Activated T-helper 17 cell treated with anti-CD3 and anti-CD28 coated beads, Interleukin-2, amount 50 U/mL, for 72 hours (primary cell): Measurements from ENCODE around the gene RARB. TPM values are rescaled to one million over a fixed set of nuclear protein-coding genes. Genes with fewer than 3 reads are reported as not detected.

Experiments
- ATAC-seq: fragments of 150-1000 bp; cut with Tn5 transposase; replicated peaks from 2 replicates; pipeline ENCODE4 v1.10.0; 2021; ENCODE audit warnings: mild to moderate bottlenecking, moderate library complexity
- H3K27ac Mint-ChIP-seq: one replicate; pipeline ENCODE4 v1.8.0; 2022; ENCODE audit warnings: mixed read lengths
- H3K27me3 Mint-ChIP-seq: one replicate; pipeline ENCODE4 v1.8.0; 2022; ENCODE audit warnings: mixed read lengths
- H3K36me3 Mint-ChIP-seq: one replicate; pipeline ENCODE4 v1.8.0; 2022; ENCODE audit warnings: low read depth, mild to moderate bottlenecking, mixed read lengths
- H3K4me1 Mint-ChIP-seq: one replicate; pipeline ENCODE4 v1.8.0; 2022; ENCODE audit warnings: mixed read lengths
- H3K4me3 Mint-ChIP-seq: one replicate; pipeline ENCODE4 v1.8.0; 2022; ENCODE audit warnings: mild to moderate bottlenecking, mixed read lengths
- H3K9me3 Mint-ChIP-seq: one replicate; pipeline ENCODE4 v1.8.0; 2022; ENCODE audit warnings: mixed read lengths
- total RNA-seq, 2 donors: library from RNA; stranded (reverse); gene quantifications; one replicate each; pipeline ENCODE4 v1.2.3, GENCODE V29; 2022

RARB gene
- total RNA-seq, 2 donors from 2014 or later = not detected

GRCh38 chr3:25508433-25508832, 80.4 kb downstream of the RARB start:
- Mint-ChIP-seq H3K27me3 (peaks cover 8% of the 10 kb centered on the region), H3K4me3 (no peak overlapping the region), H3K9me3 (no peaks in the 10 kb centered on the region), H3K4me1 (no peaks in the 10 kb centered on the region), H3K36me3 (no peaks in the 10 kb centered on the region), H3K27ac (no peak overlapping the region)
- no peak for ATAC-seq

GRCh38 chr3:25508901-25509300, 80.8 kb downstream of the RARB start:
- ATAC-seq = no peak
- no peaks in the 10 kb centered on the region for H3K36me3 Mint-ChIP-seq
- no peaks in the 10 kb centered on the region for H3K9me3 Mint-ChIP-seq
- no peak overlapping the region for H3K27ac Mint-ChIP-seq
- peaks cover 5% of the 10 kb centered on the region for H3K27me3 Mint-ChIP-seq
- H3K4me1 Mint-ChIP-seq = no peaks in the 10 kb centered on the region
- H3K4me3 Mint-ChIP-seq = no peak overlapping the region

GRCh38 chr3:25510797-25511196, 82.7 kb downstream of the RARB start:
- ATAC-seq = no peak
- Mint-ChIP-seq H3K27ac (no peak overlapping the region), H3K36me3 (no peaks in the 10 kb centered on the region), H3K4me1 (no peaks in the 10 kb centered on the region), H3K9me3 (no peaks in the 10 kb centered on the region), H3K4me3 (no peak overlapping the region), H3K27me3 (peaks cover 5% of the 10 kb centered on the region)

- no peaks in the 10 kb centered on the region for H3K36me3 Mint-ChIP-seq
- H3K4me1 Mint-ChIP-seq = no peaks in the 10 kb centered on the region
- ATAC-seq = no peak
- no peak overlapping the region for H3K4me3 Mint-ChIP-seq
- no peaks in the 10 kb centered on the region for H3K9me3 Mint-ChIP-seq
- no peak overlapping the region for H3K27ac Mint-ChIP-seq
- H3K27me3 Mint-ChIP-seq = peaks cover 5% of the 10 kb centered on the region
These were observed 84.1 kb downstream of the RARB start for GRCh38 chr3:25511972-25512721.

- Mint-ChIP-seq H3K27ac (no peak overlapping the region), H3K36me3 (no peaks in the 10 kb centered on the region), H3K4me1 (no peaks in the 10 kb centered on the region), H3K27me3 (peaks cover 5% of the 10 kb centered on the region), H3K9me3 (no peaks in the 10 kb centered on the region), H3K4me3 (no peak overlapping the region)
- ATAC-seq = no peak
These were observed 85.7 kb downstream of the RARB start for GRCh38 chr3:25513642-25514266.

GRCh38 chr3:25515171-25515570, 87.1 kb downstream of the RARB start:
- H3K27me3 Mint-ChIP-seq = peaks cover 5% of the 10 kb centered on the region
- ATAC-seq = no peak

GRCh38 chr3:25520926-25521559, 93.0 kb downstream of the RARB start:
- no peak for ATAC-seq
- no peaks in the 10 kb centered on the region for H3K4me1 Mint-ChIP-seq
- no peaks in the 10 kb centered on the region for H3K36me3 Mint-ChIP-seq

More at GRCh38 chr3:25515171-25515570, 87.1 kb downstream of the RARB start:
- no peak overlapping the region for H3K27ac Mint-ChIP-seq
- H3K4me3 Mint-ChIP-seq = no peak overlapping the region
- no peaks in the 10 kb centered on the region for H3K9me3 Mint-ChIP-seq
- no peaks in the 10 kb centered on the region for H3K36me3 Mint-ChIP-seq
- H3K4me1 Mint-ChIP-seq = no peaks in the 10 kb centered on the region

GRCh38 chr3:25527336-25527735, 99.3 kb downstream of the RARB start:
- no peak overlapping the region for H3K27ac Mint-ChIP-seq
- peaks cover 6% of the 10 kb centered on the region for H3K9me3 Mint-ChIP-seq
- no peak overlapping the region for H3K4me3 Mint-ChIP-seq
- H3K4me1 Mint-ChIP-seq = no peaks in the 10 kb centered on the region
- H3K27me3 Mint-ChIP-seq = peaks cover 8% of the 10 kb centered on the region
- no peak for ATAC-seq
- H3K36me3 Mint-ChIP-seq = no peaks in the 10 kb centered on the region

More at GRCh38 chr3:25520926-25521559, 93.0 kb downstream of the RARB start:
- Mint-ChIP-seq H3K27me3 (peaks cover 15% of the 10 kb centered on the region), H3K9me3 (no peaks in the 10 kb centered on the region), H3K27ac (no peak overlapping the region), H3K4me3 (no peak overlapping the region)

GRCh38 chr3:25527801-25528200, 99.7 kb downstream of the RARB start:
- peaks cover 6% of the 10 kb centered on the region for H3K9me3 Mint-ChIP-seq
- peaks cover 8% of the 10 kb centered on the region for H3K27me3 Mint-ChIP-seq
- H3K4me1 Mint-ChIP-seq = no peaks in the 10 kb centered on the region
- H3K36me3 Mint-ChIP-seq = no peaks in the 10 kb centered on the region
- no peak for ATAC-seq
- no peak overlapping the region for H3K27ac Mint-ChIP-seq
- H3K4me3 Mint-ChIP-seq = no peak overlapping the region

- no peaks in the 10 kb centered on the region for H3K27me3 Mint-ChIP-seq
- no peak overlapping the region for H3K4me3 Mint-ChIP-seq
- H3K27ac Mint-ChIP-seq = no peak overlapping the region
- H3K36me3 Mint-ChIP-seq = no peaks in the 10 kb centered on the region
- no peak for ATAC-seq
- H3K9me3 Mint-ChIP-seq = peaks cover 6% of the 10 kb centered on the region
- H3K4me1 Mint-ChIP-seq = no peaks in the 10 kb centered on the region
These were observed 103.9 kb downstream of the RARB start for GRCh38 chr3:25531971-25532370.

GRCh38 chr3:25532431-25533162, 104.5 kb downstream of the RARB start:
- Mint-ChIP-seq H3K9me3 (peaks cover 6% of the 10 kb centered on the region), H3K27me3 (no peaks in the 10 kb centered on the region)

GRCh38 chr3:25533399-25533798, 105.3 kb downstream of the RARB start:
- no peak for ATAC-seq
- H3K27ac Mint-ChIP-seq = no peak overlapping the region
- H3K27me3 Mint-ChIP-seq = no peaks in the 10 kb centered on the region

More at GRCh38 chr3:25532431-25533162, 104.5 kb downstream of the RARB start:
- no peak for ATAC-seq
- no peaks in the 10 kb centered on the region for H3K36me3 Mint-ChIP-seq
- no peak overlapping the region for H3K4me3 Mint-ChIP-seq
- H3K4me1 Mint-ChIP-seq = no peaks in the 10 kb centered on the region
- H3K27ac Mint-ChIP-seq = no peak overlapping the region

GRCh38 chr3:25534007-25534406, 105.9 kb downstream of the RARB start:
- H3K27ac Mint-ChIP-seq = no peak overlapping the region
- H3K36me3 Mint-ChIP-seq = no peaks in the 10 kb centered on the region
- H3K27me3 Mint-ChIP-seq = no peaks in the 10 kb centered on the region
- ATAC-seq = no peak
- no peaks in the 10 kb centered on the region for H3K4me1 Mint-ChIP-seq
- H3K4me3 Mint-ChIP-seq = no peak overlapping the region
- H3K9me3 Mint-ChIP-seq = peaks cover 6% of the 10 kb centered on the region

More at GRCh38 chr3:25533399-25533798, 105.3 kb downstream of the RARB start:
- Mint-ChIP-seq H3K9me3 (peaks cover 6% of the 10 kb centered on the region), H3K4me3 (no peak overlapping the region), H3K36me3 (no peaks in the 10 kb centered on the region), H3K4me1 (no peaks in the 10 kb centered on the region)
